ENCODE data around the gene B3GALT4. TPM values are rescaled to one million over a fixed set of nuclear protein-coding genes. Genes with fewer than 3 reads are reported as not detected.

Gene B3GALT4
- total and polyA plus RNA-seq, 2 donors (not counting 1 experiment from before 2014, with no cell fraction given), result 10.2 to 44.1 TPM

GRCh38 chr6:33288921-33289783, 12.2 kb downstream of the B3GALT4 start, which contains the start of the genes PFDN6 and WDR46:
PFDN6 (plus strand) TSS chr6:33289601; CDS start chr6:33289857, 256 bp downstream.
WDR46 (minus strand) TSS chr6:33289239; CDS start chr6:33289170, 69 bp downstream.
- Histone ChIP-seq H3K79me2 (ENCODE audit: control insufficient read depth, insufficient read depth, low read length) (peaks cover 43% of the 10 kb centered on the region), H3K9me3 (ENCODE audit: control extremely low read depth in 1 of 3, control insufficient read depth in 2 of 3, insufficient read depth in 1 of 3, low read length in 2 of 3) (no peaks in the 10 kb centered on the region), H2AFZ (ENCODE audit: insufficient read depth, low read depth, low read length, poor library complexity, severe bottlenecking) (peak within 1 kb of the TSS; percentile 96), H3K9ac (ENCODE audit: low read length) (peak within 1 kb of the TSS; percentile 79), H3K4me1 (ENCODE audit: control insufficient read depth in 2 of 2, insufficient read depth in 2 of 2, low read length in 2 of 2) (peaks cover 19 to 25% of the 10 kb centered on the region in 2 donors), H3K27me3 (replicated peaks in 1 of 4; ENCODE audit: control extremely low read depth in 1 of 4, control insufficient read depth in 3 of 4, insufficient read depth in 4 of 4, low read length in 3 of 4) (no peaks in the 10 kb centered on the region), H3K4me2 (replicated peaks; ENCODE audit: low read depth, low read length, poor library complexity, severe bottlenecking) (peak within 1 kb of the TSS; percentile 77), H4K20me1 (ENCODE audit: control insufficient read depth, insufficient read depth, low read length, poor library complexity, severe bottlenecking) (no peaks in the 10 kb centered on the region), H3K4me3 (ENCODE audit: control extremely low read depth in 1 of 5, extremely low read depth in 1 of 5, insufficient read depth in 1 of 5, low read depth in 2 of 5, low read length in 4 of 5) (peak within 1 kb of the TSS; percentile 78 to 99 (median 86)), H3K36me3 (replicated peaks in 1 of 2; ENCODE audit: control extremely low read depth in 1 of 2, control insufficient read depth in 1 of 2, extremely low read depth in 1 of 2, insufficient read depth in 2 of 2, low read length in 1 of 2) (peaks cover 0 to 52% of the 10 kb centered on the region in 2 experiments), H3K27ac (ENCODE audit: low read length in 2 of 2) (peak within 1 kb of the TSS; percentile 42 to 68)
- intact Hi-C loops (cut with micrococcal nuclease), result loop anchor here (1.0 to 2.0 kb wide), 10 partner anchors 10 to 121 kb away; partner anchors contain the start of genes B3GALT4, KIFC1, RPS18 and RXRB
- Mint-ChIP-seq H3K9me3 (ENCODE audit: insufficient read depth) (no peaks in the 10 kb centered on the region), H3K27me3 (no peaks in the 10 kb centered on the region), H3K27ac (peak within 1 kb of the TSS; percentile 86), H3K4me1 (peaks cover 38% of the 10 kb centered on the region), H3K4me3 (peak within 1 kb of the TSS; percentile 93)
- CTCF ChIA-PET, result interaction anchor here (0.9 to 2.6 kb wide), 13 partner anchors 10 to 143 kb away, joined by 3 to 17 read pairs (median 5); partner anchors contain the start of genes B3GALT4, RGL2, RPS18 and RXRB
- WGBS (ENCODE audit: insufficient coverage), result under 1% methylated on average over 38 of the region's 43 CpGs
- POLR2A ChIA-PET, result interaction anchor here (0.6 to 3.4 kb wide), 14 partner anchors 8 to 1018 kb away, joined by 3 to 39 read pairs (median 6); partner anchors contain the start of genes B3GALT4, RGL2, RPS18 and TAPBP
- ATAC-seq (ENCODE audit: low read depth), result peak; percentile 96
- peak; percentile 93 for DNase-seq
- TF ChIP-seq CTCF (IDR thresholded peaks at IDR 0.05) (no peak), EZH2 (IDR thresholded peaks at IDR 0.05; ENCODE audit: borderline replicate concordance, insufficient read depth, low read depth, low read length, poor library complexity, severe bottlenecking) (no peak)

All from B cell (primary cell).